Activated gamma-delta T cell treated with Interleukin-2 at 50 U/mL for 16 hours (primary cell): Measurements from ENCODE around the gene TMEM132E.
"Not testable (repeated sequence)": the region's sequence is repeated elsewhere in the genome, so short reads cannot be mapped to it uniquely, and the experiment has no call there.

Experiments
- DNase-seq: peaks from one replicate; pipeline ENCODE4 v3.0.0-alpha.2; 2020

The TMEM132E gene, protein sequence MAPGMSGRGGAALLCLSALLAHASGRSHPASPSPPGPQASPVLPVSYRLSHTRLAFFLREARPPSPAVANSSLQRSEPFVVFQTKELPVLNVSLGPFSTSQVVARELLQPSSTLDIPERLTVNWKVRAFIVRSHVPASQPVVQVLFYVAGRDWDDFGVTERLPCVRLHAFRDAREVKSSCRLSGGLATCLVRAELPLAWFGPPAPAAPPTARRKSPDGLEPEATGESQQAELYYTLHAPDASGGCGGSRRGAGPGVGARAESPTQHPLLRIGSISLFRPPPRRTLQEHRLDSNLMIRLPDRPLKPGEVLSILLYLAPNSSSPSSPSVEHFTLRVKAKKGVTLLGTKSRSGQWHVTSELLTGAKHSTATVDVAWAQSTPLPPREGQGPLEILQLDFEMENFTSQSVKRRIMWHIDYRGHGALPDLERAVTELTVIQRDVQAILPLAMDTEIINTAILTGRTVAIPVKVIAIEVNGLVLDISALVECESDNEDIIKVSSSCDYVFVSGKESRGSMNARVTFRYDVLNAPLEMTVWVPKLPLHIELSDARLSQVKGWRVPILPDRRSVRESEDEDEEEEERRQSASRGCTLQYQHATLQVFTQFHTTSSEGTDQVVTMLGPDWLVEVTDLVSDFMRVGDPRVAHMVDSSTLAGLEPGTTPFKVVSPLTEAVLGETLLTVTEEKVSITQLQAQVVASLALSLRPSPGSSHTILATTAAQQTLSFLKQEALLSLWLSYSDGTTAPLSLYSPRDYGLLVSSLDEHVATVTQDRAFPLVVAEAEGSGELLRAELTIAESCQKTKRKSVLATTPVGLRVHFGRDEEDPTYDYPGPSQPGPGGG (N-terminal part only)

DNA sequence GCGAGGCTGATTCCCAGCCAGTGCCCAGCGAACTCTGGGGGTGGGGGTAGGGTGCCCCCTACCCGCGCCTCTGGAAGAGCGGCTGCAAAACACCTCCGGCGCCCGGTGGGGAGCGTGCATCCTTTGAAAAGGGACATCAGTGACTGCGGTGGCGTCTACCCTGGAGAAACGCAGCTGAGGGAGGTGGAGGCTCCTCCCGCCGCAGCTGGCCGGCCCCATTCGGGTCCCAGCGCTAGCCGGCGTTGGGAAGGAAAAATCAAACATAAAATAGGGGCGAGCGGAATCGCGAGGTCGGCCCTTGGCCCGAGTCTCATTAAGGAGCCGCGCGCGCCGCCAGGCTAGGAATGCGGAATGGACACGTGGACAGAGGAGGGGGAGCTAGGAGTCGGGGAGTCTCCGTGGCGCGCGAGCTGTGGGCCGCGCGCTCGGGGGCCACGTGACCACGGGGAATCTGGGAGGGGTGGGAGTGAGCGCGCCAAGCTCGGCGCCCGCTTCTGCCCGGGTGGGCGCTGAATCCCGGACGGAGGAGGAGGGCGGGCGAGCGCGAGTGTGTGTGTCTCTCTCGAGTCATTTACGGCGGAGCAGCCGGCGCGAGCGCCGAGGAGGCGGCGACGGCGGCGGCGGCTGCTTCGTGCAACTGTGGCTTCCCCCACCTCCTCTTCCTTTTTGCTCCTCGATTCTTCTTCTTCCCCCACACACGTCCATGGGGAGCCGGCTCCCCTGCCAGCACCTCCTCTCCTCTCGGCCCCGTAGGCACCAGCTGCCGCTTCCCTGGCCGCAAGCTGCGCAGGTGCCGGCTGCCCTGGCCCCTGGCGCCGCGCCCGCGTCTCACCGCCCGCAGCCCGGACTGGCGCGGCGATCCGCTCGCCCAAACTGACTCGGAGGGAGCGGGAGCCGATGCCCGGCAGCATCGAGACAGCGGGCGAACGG lies at the start of gene TMEM132E:
Gene TMEM132E (plus strand): TSS at position 566 of the 930 bp plus-strand sequence. CDS start 1,495 bp downstream, outside the sequence.
- no peak for DNase-seq

DNA sequence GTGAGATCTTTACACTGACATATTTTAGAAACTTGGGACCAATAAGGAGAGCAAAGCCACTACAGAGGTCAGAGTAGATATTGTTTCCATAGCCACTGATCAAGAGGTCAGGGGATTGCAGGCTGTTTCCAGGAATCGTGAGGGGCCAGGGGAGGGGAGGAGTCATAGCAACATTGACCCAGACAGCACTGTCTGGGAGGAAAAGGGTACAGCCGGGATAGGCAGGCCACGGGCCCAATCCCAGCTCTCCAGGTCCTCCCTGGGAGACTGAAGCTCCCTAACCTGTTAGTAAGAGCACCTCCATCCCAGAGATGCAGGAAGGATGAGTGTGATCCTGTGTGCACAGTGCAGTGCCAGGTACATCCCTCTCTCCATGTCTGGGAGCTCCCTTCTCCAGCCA lies 48.5 kb upstream of the TMEM132E start:
- DNase-seq: no peak

DNA sequence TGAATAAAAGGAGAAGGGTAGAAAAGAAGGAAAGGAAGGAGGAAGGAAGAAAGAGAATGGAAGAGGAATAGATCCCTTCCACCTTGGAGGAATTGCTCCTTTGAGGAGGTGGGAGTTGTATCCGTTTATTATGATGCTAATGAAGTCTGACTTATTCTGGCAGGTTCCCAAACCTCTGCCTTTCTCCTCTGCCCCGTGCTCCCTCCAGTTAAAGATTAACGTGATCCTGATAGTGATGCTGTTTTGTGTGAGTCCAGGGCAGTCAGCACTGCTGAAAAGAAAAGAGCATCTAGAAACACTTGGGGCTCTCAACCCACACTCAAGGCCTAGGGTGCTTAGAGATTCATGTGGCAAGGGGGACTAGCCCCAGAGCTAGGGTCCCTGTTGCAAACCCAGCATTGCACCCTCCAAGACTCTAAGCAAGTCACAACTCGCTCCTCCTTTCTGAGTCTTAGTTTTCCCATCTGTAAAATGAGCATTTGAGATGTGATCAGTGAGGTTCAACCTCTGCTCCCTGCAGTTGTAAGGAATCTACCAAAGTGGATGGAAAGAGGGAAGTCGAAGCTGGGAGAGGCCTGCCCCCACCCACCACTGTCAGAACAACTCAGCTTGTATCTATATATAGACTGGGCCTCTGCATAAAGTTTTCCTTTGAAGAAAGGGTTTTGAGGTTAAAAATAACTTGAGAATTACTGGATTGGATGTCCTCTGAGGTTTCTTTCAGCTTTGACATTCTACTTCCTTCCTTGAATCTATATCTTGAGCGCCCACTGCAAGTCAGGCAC lies 46.9 kb upstream of the TMEM132E start:
- no peak for DNase-seq

DNA sequence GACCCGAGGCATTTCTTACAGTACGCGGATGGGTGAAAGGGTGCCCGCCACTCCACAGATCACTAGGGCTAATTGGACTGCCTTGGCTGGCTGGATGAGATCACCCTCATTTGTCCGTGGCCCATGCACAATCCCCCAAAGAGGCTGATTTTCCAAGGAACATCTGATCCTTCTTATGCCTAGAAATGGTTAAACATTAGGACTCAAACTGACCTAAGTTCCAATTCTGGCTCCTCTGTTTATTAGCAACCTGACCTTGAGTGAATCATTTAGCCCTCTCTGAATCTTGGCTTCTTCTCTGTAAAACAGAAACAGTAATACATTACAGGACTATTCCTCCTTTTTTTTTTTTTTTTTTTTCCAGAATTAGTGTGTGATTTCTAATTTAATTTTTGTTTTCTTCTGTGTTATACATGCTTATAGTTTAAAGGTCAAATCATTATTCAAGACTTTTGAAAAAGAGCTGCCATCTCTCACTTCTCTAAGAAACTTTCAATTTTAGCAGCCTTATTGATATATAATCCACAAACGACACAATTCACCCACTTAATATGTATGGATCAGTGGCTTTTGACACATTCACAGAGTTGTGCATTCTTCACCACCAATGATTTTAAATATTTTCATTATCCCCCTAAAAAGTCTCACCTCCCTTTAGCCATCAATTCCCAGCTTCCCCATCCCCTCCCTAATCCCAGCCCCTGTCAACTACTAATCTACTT lies 45.4 kb upstream of the TMEM132E start:
- DNase-seq: no peak

DNA sequence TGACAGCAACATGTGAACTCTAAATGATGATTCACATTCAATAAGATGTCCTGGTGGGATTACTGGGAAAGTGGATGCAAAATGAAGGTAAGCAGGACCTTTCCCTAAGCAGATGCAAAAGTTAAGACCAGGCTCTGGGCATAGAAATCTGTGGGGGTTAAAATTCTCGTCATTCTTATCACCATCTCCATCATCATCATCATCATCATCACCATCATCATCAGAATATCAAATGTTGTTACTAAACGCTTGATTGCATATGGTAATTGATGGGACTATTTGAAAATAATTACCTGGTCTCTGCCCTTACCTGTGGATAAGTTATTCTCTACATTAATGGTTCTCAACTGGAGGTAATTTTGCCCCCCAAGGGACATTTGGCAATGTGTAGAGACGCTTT lies 41.9 kb upstream of the TMEM132E start:
- DNase-seq: no peak

DNA sequence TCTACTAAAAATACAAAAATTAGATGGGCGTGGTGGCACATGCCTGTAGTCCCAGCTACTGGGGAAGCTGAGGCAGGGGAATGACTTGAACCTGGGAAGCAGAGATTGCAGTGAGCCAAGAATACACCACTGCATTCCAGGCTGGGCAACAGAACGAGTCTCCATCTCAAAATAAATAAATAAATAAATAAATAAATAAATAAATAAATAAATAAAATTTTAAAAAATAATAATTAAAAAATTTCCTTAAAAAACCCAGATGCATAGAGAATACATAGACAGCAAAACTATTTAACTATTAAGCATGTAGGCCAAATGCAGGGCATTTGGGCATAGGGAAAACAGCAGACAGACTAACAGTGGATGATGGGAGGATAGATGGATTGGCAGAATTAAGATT lies 40.8 kb upstream of the TMEM132E start:
- not testable (repeated sequence) for DNase-seq

DNA sequence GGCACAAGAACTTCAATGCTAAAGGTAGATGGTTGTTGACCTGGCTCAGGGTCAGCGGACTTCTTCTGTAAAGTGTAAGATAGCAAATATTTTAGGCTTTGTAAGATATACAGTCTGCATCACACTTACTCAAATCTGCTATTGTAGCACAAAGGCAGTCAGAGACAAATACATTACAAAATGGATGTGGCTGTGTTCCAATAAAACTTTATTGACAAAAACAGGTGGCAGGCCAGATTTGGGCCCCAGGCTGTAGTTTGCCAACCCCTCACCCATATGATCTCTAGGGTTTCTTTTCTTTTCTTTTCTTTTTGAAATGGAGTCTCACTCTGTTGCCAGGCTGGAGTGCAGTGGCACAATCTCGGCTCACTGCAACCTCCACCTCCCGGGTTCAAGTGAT lies 39.5 kb upstream of the TMEM132E start:
- DNase-seq: no peak

DNA sequence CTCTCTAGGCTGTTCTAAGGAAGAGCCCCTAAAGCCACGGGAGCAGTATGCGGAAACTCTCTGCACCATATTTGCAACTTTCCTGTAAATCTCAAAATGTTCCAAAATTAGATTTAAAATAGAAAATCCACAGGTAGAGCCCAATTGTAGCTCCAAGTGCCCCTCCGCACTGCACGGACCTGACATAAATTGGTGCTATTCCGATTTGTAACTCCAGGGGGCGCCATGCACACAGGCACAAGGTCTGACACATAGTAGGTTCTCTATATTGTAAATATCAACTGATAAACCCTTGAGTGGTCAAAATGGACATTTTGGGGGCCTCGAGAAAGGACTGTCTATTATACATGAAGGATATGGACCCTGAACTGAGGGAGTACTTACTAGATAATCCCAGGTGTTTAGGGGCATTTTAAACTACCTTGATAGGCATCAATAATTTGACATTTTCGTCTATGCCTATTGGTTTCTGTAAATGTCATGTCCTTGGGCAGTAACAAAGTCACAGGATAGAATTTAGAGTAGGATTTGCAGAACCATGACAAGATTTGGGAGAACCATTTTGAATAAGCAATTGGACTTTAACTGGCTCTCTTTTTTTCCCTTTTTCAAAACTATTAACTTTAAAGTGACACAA lies 36.6 kb upstream of the TMEM132E start:
- DNase-seq: peak; percentile 60

DNA sequence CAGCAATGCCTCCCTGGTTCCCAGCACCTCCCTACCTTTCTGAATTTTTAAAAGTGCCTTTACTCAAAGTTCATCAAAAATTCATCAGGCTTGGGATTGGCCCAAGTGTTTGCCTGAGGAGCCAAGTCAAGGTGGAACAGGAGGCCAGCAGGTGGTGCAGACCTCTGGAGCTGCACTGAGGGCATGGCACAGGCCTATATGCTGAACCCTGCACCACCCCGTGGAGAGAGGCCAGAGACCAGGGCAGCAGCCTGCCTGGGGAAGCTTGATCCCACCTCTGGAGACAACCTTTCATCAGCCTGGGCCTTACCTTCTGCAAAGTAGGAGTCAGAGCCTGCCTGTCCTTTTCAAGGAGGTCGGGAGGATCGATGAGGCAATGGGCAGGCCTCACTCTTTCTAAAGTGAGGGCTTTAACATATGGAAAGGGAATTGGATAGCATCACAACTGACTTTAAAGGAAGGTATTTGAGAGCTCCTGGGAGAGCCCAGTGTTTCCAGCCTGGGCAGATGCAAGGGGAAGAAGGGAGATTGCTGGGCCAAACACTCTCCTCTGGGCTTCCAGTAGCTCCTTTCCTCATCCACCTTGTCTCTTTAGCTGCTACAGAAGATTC lies 31.8 kb upstream of the TMEM132E start:
- DNase-seq: no peak

DNA sequence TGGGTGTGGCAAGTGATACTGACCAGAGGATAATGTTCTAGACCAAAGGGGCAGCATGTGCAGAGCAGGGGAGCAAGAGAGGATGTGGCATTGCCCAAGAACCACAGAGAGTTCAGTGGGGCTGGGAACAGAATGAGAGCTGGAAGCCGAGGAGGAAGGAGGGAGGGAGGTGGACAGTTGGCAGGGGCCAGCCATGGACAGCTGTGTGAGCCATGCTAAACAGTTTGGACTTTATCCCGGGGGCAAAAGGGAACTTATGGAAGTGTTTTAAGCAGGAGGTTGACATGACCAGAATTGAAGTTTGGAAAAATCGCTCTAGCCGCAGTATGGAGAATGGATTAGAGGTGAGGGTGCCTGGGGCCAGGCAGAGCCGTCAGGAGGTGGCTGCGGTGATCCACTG lies 29.4 kb upstream of the TMEM132E start:
- no peak for DNase-seq

DNA sequence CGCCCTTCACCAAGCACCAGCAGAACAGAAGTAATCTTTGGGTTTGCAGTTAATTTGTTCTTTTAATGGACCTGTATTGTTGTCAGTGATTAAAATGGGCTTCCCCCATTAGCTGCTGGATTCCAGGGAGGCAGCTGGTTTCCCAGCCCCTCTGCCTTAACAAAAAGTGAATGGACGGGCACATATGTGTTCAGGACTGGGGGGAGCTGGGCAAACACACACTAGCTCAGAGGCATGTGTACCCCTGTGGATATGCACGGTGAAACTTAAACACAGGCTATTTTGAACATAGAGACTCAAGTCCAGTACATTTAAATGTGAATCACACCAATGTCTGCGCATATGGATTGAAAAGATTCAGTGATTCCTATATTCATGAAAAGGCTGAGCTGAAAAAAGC lies 25.5 kb upstream of the TMEM132E start:
- no peak for DNase-seq

DNA sequence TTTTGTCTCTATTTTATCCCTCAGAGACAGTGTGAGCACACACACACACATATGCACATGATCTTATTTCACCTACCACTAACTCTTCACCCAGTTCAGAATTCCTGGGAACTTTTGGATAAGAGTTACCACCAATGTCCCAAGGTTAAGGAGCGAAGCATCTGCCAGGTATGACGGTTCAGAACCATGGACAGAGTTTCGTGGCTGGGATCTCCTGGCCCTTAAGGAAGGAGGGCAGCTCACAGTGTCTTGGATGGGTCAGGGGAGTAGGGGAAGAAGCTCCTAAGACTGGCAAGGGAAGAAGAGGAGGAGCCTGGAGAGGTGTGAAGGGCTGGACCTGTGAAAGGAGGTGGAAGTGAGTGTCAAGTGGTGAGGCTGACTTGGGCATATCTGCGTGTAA lies 23.0 kb upstream of the TMEM132E start:
- no peak for DNase-seq

DNA sequence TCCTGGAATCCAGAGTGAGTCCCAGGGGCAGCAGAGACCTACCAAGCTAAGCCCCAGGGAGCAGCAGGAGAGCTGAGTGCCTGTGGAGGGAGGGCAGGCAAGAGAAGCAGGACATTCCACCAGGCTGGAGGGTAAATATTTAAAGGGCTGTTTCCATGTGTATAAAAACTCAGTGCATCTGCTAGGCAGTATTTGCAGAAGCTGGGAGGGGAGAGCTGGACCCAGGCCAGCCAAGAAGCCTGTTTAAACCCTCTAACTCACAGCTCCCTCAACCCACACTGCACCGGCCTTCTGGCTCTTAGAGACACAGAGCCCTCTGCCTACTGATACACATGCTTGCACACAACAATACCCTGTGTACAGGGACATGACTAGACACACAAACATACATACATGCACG lies 22.5 kb upstream of the TMEM132E start:
- no peak for DNase-seq

DNA sequence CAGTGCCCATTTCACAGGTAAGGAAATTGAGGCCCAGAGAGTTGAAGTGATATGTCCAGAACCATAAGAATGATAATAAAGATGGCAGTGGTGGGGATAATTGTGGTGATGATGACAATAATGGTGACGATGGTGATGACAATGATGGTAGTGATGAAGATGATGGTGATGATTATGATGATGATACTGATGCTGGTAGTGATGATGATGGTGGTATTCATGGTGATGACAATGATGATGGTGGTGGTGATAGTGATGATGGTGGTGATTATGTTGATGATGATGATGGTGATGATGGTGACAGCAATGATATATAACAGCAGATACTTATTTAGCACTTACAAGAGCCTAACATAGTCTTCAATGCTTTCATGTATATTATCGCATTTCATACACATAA lies 18.1 kb upstream of the TMEM132E start:
- no peak for DNase-seq

DNA sequence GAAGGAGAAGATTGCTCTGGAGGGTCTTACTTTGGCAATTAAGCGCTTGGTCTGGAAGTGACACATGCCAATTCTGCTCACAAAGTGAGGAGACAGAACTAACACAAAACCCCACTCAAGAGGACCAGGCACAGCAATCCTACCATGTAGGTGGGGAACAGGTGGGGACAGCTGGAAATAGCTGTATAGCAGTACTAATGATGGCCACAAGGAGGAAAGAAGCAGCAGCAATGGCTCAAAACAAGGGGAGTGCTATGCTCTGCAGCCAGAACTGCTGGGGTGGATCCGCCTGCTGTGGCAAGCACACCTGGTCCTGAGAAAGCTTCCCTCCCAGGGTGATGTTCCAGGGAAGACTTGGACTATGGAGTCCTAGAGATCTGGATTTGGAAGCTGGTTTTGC lies 17.0 kb upstream of the TMEM132E start:
- DNase-seq: no peak

DNA sequence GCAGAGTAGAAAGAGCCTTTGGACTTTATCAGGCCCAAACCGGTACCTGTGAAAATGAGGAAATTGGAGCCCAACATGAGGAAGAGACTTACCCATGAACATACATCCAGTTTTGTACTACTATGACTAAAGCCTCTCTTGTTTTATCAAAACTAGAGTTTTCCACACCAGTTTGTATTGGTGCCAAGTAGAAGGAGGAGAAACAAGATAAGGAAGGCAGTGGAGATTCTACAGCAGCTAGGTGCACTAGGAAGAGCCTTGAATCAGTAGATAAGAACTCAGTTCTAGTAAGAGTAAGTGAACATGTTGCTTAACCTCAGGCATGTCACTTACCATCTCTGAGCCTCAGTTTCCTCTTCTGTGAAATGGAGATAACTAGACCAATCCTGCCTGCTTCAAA lies 13.7 kb upstream of the TMEM132E start:
- no peak for DNase-seq

DNA sequence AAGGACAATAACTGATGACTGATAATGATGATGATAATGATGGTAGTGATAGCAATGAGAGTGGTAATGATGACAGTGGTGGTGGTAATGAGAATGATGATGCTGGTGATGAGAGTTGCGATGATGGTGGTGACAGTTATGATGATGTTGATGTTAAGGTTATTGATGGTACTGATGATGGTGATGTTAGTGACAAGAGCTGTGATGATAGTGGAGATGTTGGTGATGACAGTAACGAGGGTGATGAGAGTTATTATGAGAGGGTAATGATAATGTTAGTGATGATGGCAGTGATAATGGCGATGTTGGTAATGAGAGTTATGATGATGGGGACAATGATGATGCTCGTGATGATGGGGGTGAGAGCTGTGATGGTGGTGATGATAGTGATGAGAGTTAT lies 13.2 kb upstream of the TMEM132E start:
- DNase-seq: no peak

DNA sequence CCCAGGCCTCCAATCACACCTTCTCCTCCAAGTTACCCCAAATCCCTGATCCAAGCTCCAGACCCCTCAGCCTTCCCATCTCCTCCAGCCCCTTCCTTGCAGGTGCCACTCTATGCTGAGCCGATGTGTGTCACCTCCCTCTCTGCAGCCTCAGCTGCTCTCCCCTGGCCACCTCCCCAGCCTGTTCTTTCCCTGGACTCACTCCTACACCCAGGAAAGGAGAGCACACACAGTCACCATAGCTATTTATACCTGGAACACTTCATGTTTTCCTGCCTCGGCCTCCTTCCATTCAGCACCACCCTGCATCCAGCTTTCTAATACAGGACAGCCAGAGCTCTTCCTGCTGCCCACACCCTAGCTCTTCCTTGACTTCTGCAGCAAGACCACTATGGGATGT lies 12.5 kb upstream of the TMEM132E start:
- DNase-seq: no peak

DNA sequence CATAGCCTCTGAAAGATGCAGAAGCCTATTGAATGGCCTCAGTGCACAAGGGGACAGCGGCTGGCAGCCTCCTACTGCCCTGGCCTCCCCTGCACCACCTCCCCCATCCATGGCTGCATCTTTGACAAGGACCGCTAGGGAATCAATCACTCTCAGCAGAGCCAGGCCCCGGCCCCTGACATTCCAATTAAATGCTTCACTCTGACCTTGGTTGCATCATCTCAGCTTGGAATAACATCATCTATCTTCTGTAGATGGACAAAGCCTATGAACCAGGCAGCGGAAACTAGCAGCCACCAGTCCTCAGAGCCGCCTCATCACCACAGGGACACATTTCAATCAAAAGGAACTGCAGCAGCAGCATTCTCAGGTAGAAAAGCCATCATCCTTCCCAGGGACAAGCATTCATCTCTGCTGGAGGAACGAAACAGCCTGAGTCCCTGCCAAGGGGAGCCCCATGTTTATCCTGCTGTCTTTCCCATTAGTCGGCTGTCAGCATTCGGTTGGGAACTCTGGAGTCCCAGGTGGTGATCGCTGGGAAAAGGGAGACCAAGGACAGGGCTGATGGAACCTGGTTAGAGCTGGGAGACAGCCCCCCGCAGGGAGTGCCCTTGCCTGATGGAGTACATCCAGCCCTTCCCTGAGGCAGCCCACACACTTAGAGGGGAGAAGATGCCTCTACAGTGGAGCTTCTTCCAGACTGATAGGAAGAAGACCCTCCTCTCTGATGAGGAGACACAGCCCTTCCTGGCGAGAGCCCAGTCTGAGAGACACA lies 11.5 kb upstream of the TMEM132E start:
- no peak for DNase-seq

DNA sequence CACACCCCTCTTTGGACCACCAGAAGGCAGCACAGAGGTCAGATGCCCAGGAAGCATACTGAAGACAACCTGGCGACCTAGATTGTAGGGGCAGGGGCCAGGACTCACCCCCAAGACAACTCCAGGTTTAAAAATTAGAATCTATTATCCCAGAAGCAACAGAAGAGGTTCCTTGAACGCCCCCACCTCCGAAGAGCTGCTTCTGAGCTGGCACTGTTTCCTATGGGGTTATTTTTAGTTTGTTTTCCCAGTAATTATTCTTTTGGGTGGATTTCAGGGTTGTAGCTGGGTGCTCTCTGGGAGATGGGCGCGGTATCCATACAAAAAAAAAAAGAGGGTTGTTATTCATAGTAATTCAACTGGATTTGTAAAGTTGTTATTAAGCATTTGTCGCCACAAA lies 10.4 kb upstream of the TMEM132E start:
- DNase-seq: no peak
